Osteoblast (primary cell): Measurements from ENCODE around the gene PPP4R3A. TPM values are rescaled to one million over a fixed set of nuclear protein-coding genes. Genes with fewer than 3 reads are reported as not detected.
"Not testable (repeated sequence)": the region's sequence is repeated elsewhere in the genome, so short reads cannot be mapped to it uniquely, and the experiment has no call there.

ENCODE experiments used
- DNase-seq: peaks from one replicate; pipeline ENCODE4 v3.0.0; 2011; ENCODE audit warnings: low spot score, mixed read lengths; ENCODE audit not compliant: insufficient read length; ENCODE audit errors: missing footprints
- H2AFZ ChIP-seq: 2 replicates; pipeline ENCODE4 v1.6.0; 2011; ENCODE audit warnings: mild to moderate bottlenecking, low read length
- H3K27ac ChIP-seq: 2 replicates; pipeline ENCODE4 v1.5.1; 2011; ENCODE audit warnings: mild to moderate bottlenecking, low read depth, low read length, moderate library complexity
- H3K27me3 ChIP-seq: 2 replicates; pipeline ENCODE4 v1.6.0; 2012; ENCODE audit warnings: mild to moderate bottlenecking, control low read depth, inconsistent platforms, low read length, moderate library complexity; ENCODE audit not compliant: insufficient read depth
- H3K36me3 ChIP-seq: 2 replicates; pipeline ENCODE4 v1.5.1; 2011; ENCODE audit warnings: mild to moderate bottlenecking, low read length, control low read depth, moderate library complexity; ENCODE audit not compliant: insufficient read depth
- H3K4me1 ChIP-seq: 2 replicates; pipeline ENCODE4 v1.5.1; 2011; ENCODE audit warnings: mild to moderate bottlenecking, low read length, control low read depth, moderate library complexity; ENCODE audit not compliant: insufficient read depth
- H3K4me2 ChIP-seq: 2 replicates; pipeline ENCODE4 v1.6.0; 2011; ENCODE audit warnings: mild to moderate bottlenecking, low read length; ENCODE audit not compliant: insufficient read depth
- H3K4me3 ChIP-seq: fragments of 200-600 bp; sonication (generic); 3 replicates; pipeline ENCODE4 v1.5.1; 2012; ENCODE audit warnings: mild to moderate bottlenecking, low read length, inconsistent platforms; ENCODE audit not compliant: insufficient read depth
- H3K79me2 ChIP-seq: 2 replicates; pipeline ENCODE4 v1.6.0; 2012; ENCODE audit warnings: mild to moderate bottlenecking, low read length, control low read depth, inconsistent platforms; ENCODE audit not compliant: insufficient read depth
- H3K9me3 ChIP-seq: 2 replicates; pipeline ENCODE4 v1.5.1; 2011; ENCODE audit warnings: low read depth, low read length, control low read depth
- H4K20me1 ChIP-seq: 2 replicates; pipeline ENCODE4 v1.6.0; 2012; ENCODE audit warnings: mild to moderate bottlenecking, low read length, control low read depth; ENCODE audit not compliant: insufficient read depth
- total RNA-seq: library from RNA; depleted of rRNA; stranded (reverse); fragments of >200 nt; gene quantifications from 2 replicates; pipeline ENCODE4 v1.2.3, GENCODE V29; 2012
- TF ChIP-seq, protein P1 (sequence below): IDR thresholded peaks from 2 replicates; pipeline ENCODE4 v1.5.1; 2011; ENCODE audit warnings: mild to moderate bottlenecking, low read depth, low read length, moderate library complexity; ENCODE audit errors: extremely low read depth

The PPP4R3A gene
- total RNA-seq, 1 donor: 43.4 TPM

DNA sequence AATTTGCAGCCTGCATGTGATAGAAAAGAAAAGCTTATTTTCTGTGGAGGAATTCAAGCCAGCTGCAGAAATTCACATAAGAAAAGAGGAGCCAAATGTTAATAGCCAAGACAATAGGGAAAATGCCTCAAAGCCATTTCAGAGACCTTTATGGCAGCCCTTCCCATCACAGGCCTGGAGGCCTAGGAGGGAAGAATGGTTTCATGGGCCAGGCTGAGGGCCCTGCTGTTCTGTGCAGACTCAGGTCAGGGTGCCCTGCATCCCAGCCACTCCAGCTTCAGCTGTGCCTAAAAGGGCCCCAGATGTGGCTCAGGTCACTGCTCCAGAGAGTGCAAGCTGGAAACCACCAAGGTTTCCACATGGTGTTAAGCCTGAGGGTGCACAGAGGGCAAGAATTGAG is 71.3 kb downstream of the PPP4R3A start:
- TF ChIP-seq, protein P1, sequence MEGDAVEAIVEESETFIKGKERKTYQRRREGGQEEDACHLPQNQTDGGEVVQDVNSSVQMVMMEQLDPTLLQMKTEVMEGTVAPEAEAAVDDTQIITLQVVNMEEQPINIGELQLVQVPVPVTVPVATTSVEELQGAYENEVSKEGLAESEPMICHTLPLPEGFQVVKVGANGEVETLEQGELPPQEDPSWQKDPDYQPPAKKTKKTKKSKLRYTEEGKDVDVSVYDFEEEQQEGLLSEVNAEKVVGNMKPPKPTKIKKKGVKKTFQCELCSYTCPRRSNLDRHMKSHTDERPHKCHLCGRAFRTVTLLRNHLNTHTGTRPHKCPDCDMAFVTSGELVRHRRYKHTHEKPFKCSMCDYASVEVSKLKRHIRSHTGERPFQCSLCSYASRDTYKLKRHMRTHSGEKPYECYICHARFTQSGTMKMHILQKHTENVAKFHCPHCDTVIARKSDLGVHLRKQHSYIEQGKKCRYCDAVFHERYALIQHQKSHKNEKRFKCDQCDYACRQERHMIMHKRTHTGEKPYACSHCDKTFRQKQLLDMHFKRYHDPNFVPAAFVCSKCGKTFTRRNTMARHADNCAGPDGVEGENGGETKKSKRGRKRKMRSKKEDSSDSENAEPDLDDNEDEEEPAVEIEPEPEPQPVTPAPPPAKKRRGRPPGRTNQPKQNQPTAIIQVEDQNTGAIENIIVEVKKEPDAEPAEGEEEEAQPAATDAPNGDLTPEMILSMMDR: no peak
- no peaks in the 10 kb centered on the region for H4K20me1 ChIP-seq
- no peak for DNase-seq
- H3K27ac ChIP-seq: no peak overlapping the region
- H2AFZ ChIP-seq: no peak overlapping the region
- H3K27me3 ChIP-seq: no peaks in the 10 kb centered on the region
- no peaks in the 10 kb centered on the region for H3K9me3 ChIP-seq
- no peaks in the 10 kb centered on the region for H3K79me2 ChIP-seq
- H3K4me2 ChIP-seq: no peak overlapping the region
- no peaks in the 10 kb centered on the region for H3K4me1 ChIP-seq
- H3K36me3 ChIP-seq: no peaks in the 10 kb centered on the region
- H3K4me3 ChIP-seq: no peak overlapping the region

DNA sequence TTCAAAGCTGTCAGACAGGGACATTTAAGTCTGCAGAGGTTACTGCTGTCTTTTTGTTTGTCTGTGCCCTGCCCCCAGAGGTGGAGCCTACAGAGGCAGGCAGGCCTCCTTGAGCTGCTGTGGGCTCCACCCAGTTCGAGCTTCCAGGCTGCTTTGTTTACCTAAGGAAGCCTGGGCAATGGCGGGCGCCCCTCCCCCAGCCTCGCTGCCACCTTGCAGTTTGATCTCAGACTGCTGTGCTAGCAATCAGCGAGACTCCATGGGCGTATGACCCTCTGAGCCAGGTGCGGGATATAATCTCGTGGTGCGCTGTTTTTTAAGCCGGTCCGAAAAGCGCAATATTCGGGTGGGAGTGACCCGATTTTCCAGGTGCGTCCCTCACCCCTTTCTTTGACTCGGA is 73.8 kb downstream of the PPP4R3A start:
- H3K27ac ChIP-seq, H3K36me3 ChIP-seq, H2AFZ ChIP-seq, H3K79me2 ChIP-seq, H4K20me1 ChIP-seq, H3K4me1 ChIP-seq, H3K27me3 ChIP-seq, H3K9me3 ChIP-seq, DNase-seq, H3K4me2 ChIP-seq, H3K4me3 ChIP-seq: not testable (repeated sequence)

DNA sequence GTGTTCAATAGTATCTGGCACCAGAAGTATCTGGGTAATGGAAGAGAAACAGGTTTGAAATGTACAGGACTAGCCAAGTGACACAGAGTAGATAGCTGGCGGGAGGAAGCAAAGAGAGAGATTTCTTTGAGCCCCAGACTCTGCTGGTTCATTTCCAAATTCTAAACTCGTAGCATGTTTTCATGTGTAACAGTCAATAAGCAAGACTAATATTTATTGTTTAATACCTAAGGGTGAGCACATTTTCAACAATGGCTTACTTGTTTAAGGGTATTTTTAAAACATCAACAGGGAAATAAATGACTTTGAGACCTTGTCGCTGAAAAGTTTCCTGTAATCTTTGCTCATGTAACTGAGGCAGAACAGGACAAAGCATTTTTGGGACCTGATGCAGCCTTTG is 80.7 kb downstream of the PPP4R3A start:
- H3K79me2 ChIP-seq: no peaks in the 10 kb centered on the region
- H3K4me2 ChIP-seq: no peak overlapping the region
- no peak overlapping the region for H3K4me3 ChIP-seq
- TF ChIP-seq, protein P1: no peak
- no peaks in the 10 kb centered on the region for H3K9me3 ChIP-seq
- H4K20me1 ChIP-seq: no peaks in the 10 kb centered on the region
- no peaks in the 10 kb centered on the region for H3K4me1 ChIP-seq
- no peaks in the 10 kb centered on the region for H3K36me3 ChIP-seq
- DNase-seq: no peak
- no peaks in the 10 kb centered on the region for H3K27me3 ChIP-seq
- H3K27ac ChIP-seq: no peak overlapping the region
- no peak overlapping the region for H2AFZ ChIP-seq

DNA sequence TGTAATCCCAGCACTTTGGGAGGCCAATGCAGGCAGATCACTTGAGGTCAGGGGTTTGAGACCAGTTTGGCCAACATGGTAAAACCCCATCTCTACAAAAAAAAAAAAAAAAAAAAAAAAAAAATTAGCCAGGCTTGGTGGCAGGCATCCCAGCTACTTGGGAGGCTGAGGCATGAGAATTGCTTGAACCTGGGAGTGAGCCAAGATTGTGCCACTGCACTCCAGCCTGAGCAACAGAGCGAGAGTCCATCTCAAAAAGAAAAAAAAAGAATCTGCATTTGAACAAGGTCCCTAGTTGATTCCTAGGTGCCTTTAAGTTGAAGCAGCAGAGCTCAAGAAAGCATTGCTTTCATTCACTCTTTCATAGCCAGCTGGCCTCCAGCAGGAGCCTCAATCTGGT is 81.2 kb downstream of the PPP4R3A start:
- not testable (repeated sequence) for H2AFZ ChIP-seq

DNA sequence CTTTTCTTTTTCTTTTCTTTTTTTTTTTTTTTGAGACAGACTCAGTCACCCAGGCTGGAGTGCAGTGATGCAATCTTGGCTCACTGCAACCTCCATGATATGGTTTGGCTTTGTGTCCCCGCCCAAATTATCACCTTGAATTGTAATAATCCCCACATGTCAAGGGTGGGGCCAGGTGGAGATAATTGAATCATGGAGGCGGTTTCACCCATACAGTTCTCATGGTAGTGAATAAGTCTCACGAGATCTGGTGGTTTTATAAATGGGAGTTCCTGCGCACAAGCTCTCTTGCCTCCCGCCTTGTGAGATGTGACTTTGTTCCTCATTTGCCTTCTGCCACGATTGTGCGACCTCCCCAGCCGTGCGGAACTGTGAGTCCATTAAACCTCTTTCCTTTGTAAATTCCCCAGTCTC is 84.6 kb downstream of the PPP4R3A start:
- not testable (repeated sequence) for H3K36me3 ChIP-seq, H3K4me2 ChIP-seq, H3K27me3 ChIP-seq, H3K79me2 ChIP-seq, H2AFZ ChIP-seq, H3K4me1 ChIP-seq, DNase-seq, H3K9me3 ChIP-seq, H3K27ac ChIP-seq, H3K4me3 ChIP-seq, H4K20me1 ChIP-seq

More for the DNA sequence above, 81.2 kb downstream of the PPP4R3A start:
- not testable (repeated sequence) for H3K4me3 ChIP-seq, H3K9me3 ChIP-seq, H3K27ac ChIP-seq, DNase-seq, H3K4me2 ChIP-seq, H3K4me1 ChIP-seq, H4K20me1 ChIP-seq, H3K79me2 ChIP-seq, H3K36me3 ChIP-seq, H3K27me3 ChIP-seq
